T1000 (cell line): ENCODE data around the gene G6PC3.
"Not testable (repeated sequence)": the region's sequence is repeated elsewhere in the genome, so short reads cannot be mapped to it uniquely, and the experiment has no call there.

Experiments
- DNase-seq: peaks from one replicate; lab custom pipeline; 2025; ENCODE audit warnings: mixed read lengths; lab: John Stamatoyannopoulos, UW

G6PC3 gene

DNA sequence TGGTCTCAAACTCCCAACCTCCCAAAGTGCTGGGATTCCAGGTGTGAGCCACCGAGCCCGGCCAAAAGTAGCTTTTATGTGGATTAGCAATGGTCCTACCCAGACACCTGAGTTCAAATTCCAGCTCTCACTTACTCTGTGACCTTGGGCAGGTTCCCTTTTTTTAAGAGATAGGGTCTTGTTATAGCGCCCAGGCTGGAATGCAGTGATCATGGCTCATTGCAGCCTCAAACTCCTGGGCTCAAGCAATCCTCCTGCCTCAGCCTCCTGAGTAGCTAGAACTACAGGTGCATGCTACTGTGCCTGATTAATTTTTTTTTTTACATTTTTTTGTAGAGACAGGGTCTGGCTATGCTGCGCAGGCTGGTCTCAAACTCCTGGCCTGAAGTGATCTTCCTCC lies 36.3 kb downstream of the G6PC3 start:
- no peak for DNase-seq

GRCh38 chr17:44108440-44109311 lies 38.1 kb downstream of the G6PC3 start:
- peak; percentile 78 for DNase-seq

GRCh38 chr17:44109312-44109630 lies 38.7 kb downstream of the G6PC3 start:
- DNase-seq: no peak

DNA sequence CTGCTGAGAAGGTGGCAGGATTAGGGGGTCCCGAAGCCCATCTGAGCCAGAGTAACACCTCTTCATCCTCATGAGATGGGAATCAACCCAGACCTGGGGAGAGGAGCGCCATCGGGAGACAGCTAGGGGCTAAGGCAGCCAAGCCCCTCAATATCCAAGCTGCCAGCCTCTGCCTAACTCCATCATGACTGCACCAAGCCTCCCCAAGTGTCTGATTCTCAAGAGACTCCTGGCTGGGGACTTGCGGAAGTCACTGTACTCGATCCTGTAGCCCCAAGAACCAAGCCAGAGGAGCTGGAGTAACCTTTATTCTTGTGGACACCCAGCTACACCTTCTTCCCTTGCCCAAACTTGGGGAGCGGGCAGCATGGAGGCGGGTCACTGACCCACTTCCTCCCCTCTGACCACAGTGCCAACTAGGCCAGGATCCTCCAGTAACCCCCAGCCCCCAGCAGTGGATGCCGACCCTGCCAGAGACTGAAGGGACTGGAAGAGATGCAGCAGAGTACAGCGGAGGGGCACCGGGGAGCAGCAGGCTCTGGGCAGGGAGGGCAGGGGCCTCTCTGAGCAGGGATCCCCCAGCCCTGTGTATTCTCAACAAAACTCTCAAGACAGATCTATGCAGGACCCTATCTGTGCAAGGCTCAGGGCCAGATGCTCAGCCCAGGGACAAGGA lies 39.6 kb downstream of the G6PC3 start:
- no peak for DNase-seq

DNA sequence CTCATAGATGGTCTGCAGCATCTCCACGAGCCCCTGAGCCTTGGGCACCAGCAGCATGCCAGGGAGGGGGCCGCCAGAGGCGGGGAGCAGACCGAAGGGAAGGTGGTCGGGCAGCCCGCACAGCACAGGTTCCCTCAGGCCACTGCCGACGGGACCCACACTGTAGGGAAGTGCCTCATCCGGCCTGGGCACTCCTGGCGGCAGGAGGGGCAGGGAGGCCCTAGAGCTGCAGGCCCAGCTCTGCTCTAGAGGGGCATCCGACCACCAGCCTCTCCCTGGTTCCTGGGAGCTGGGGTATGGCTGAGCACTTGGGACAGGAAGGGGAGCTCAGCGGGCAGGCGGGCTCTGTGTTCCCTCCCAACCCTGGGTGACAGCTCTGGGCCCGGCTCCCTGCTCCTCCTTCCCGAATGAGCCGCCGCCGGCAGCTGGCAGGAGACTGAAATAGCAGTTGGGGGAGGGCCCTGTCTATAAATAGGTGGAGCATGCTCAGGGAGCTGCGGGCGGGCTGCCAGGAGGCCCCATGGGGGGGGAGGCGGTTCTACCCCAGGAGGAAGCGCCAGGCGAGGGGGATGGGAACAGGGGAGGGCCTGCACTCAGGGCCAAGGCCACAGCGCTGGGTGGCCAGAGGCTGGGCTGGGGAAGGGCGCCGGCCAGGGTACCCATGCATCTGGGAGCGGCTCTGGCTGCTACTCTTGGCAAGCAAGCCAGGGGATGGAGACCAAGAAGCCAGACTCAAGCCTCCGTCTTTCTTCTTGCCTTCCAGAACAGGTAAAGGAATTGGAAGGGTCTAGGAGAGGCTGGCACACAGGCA lies 40.5 kb downstream of the G6PC3 start:
- DNase-seq: peak; percentile 80

- no peak for DNase-seq
Observed at GRCh38 chr17:44111777-44112176, 41.2 kb downstream of the G6PC3 start.

DNA sequence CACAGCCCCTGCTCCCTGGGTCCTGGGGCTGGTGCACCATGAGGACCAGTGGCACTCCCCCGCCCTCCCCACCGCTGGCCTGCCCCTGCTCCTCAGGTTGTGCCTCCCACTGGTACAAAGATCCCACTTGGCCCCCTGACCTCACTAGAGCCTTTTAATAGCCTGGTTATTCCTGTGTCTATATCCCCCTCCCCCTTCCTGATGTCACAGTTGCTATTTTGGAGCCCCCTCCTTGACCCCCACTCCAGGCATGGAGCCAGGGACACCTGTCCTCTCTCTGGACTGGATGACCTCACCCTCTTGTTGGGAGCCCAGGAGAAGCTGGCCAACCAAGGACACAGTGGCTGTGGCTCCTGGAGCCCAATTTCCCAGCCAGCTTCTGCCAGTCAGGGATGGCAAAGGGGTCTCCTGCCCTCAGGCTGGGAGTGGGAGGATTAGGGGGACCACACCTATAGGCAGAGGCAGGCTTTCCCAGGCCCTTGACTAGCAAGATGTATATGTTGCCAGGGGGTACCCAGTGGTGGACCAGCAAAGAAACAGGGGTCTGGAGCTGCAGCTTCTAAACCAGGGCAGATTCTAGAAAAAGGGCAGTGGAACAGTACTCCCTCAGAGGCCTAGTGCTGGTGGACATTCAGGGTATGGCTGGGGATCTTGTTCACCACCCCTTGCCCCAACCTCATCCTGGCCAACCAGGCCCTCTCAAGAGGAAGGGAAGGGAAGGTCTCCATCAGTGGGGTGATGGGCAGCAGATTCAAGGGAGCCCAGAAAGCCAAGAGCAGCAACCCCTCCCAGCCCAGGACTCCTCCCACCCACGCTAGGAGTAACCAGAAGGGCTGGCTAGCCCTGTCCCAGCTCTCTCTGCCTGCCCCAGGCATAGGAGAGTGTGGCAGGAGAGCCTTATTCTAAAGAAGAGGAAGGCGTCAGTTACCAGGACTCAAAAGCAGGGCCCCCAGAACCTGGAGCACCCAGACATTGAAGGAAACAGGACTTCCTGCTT lies 42.0 kb downstream of the G6PC3 start:
- no peak for DNase-seq

DNA sequence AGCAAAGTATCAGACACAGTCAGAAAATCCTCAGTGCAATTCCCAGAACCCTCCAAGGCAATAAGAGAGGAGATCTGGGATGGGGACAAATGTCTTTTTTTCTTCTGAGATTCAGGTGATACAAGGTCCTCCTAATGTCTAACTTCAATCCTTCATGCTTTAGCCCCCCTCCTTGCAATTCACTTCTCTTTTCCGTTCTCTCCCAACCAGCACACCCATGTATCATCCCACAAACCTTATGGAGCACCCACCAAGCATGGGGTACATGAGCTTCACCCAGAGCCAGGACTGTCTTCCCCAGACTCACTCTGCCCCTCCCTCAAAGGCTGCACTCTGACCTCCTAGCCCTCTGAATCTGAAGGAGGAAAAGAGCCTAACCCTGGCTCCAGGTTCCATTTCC lies 42.8 kb downstream of the G6PC3 start:
- no peak for DNase-seq

GRCh38 chr17:44113868-44114840 lies 43.6 kb downstream of the G6PC3 start:
- no peak for DNase-seq

GRCh38 chr17:44115585-44116415 lies 45.3 kb downstream of the G6PC3 start:
- peak; percentile 41 for DNase-seq

DNA sequence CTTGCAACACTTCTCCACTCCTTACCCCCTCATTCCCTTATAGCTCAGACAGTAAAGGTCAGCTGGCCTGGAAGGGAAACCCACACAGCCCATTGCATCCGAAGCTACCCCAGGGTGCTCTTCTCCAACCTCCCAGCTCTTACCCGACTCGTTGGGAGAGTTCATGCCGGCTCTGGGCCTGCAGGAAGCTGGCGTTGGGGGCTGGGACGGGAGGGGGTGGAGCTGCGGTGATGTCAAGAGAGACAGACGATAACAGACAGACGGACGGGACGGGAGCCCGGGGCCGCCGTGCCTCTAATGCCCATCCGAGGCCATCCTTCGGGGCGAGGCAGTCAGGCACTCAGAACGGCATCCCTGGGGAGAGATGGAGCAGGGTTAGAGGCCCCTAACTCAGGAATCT lies 46.8 kb downstream of the G6PC3 start:
- DNase-seq: no peak

- no peak for DNase-seq
Observed at GRCh38 chr17:44118427-44119050, 48.0 kb downstream of the G6PC3 start.

GRCh38 chr17:44119062-44119461 lies 48.5 kb downstream of the G6PC3 start:
- DNase-seq: no peak

DNA sequence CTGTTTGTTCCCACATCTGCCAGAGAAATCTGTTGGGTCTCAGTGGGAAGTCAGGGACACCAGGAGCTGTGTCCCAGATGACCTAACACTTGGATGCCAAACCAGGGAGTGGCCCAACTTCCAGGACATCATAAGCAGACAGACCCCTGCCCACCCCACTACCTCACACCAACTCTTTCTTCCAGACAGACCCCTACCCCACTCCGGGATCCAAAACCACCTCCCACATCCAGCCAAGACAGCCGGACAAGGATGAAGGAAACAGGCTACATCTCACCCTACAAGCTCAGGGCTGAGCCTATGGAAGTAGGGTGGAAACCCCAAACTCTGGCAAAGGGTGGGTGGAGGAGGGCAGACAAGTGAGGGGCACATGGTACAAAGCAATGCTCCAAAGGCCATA lies 49.3 kb downstream of the G6PC3 start:
- DNase-seq: no peak

- DNase-seq: not testable (repeated sequence)
Observed at GRCh38 chr17:44120281-44120680, 49.7 kb downstream of the G6PC3 start.

- no peak for DNase-seq
Observed at GRCh38 chr17:44120851-44121605, 50.5 kb downstream of the G6PC3 start.

- no peak for DNase-seq
Observed at GRCh38 chr17:44121997-44122815, 51.7 kb downstream of the G6PC3 start.
